ENCODE data around the gene NLRC5.

DNA sequence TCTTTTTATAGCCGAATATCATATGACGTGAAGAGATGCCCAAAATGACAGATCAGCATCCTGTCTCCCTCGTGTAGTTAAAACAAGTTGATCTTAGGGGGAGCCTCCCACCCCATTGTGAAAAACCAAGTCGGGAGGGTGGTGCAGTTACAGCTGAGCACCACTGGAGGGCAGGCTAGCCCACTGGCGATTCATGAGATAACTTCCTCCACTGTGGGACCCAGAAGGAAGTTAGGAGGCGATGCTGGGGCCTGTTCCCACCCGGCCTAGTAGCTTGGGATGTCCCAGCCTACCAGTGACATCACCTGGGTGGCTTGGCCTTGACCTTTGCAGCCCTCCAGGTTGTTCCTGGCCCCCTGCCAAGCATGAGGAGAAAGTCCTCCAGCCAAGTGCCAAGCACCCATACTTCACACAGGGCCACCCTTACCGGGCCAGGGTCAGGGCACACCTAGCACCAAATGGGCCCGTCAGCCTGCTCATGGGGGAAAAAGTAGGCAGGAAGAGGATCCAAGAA is 95.0 kb downstream of the NLRC5 start:
- TF ChIP-seq, protein P1, sequence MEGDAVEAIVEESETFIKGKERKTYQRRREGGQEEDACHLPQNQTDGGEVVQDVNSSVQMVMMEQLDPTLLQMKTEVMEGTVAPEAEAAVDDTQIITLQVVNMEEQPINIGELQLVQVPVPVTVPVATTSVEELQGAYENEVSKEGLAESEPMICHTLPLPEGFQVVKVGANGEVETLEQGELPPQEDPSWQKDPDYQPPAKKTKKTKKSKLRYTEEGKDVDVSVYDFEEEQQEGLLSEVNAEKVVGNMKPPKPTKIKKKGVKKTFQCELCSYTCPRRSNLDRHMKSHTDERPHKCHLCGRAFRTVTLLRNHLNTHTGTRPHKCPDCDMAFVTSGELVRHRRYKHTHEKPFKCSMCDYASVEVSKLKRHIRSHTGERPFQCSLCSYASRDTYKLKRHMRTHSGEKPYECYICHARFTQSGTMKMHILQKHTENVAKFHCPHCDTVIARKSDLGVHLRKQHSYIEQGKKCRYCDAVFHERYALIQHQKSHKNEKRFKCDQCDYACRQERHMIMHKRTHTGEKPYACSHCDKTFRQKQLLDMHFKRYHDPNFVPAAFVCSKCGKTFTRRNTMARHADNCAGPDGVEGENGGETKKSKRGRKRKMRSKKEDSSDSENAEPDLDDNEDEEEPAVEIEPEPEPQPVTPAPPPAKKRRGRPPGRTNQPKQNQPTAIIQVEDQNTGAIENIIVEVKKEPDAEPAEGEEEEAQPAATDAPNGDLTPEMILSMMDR (IDR thresholded peaks at IDR 0.05; ENCODE audit: extremely low read depth in 1 of 2, insufficient read depth in 1 of 2, low read depth in 1 of 2, low read length in 2 of 2) = peak; percentile 95 to 98
- TF ChIP-seq POLR2A (IDR thresholded peaks at IDR 0.05; ENCODE audit: low read depth, low read length) = no peak

Measured in endothelial cell of umbilical vein (primary cell).